GM19035 (cell line): ENCODE measurements around the gene EIF4G3.
"Not testable (repeated sequence)": the region's sequence is repeated elsewhere in the genome, so short reads cannot be mapped to it uniquely, and the experiment has no call there.

ENCODE experiments used
- ATAC-seq: cut with Tn5 transposase; IDR thresholded peaks from one replicate; pipeline ENCODE4 v1.9.1; 2021; ENCODE audit not compliant: unreplicated experiment

EIF4G3 gene

GRCh38 chr1:21176586-21177555, at the start of gene EIF4G3:
TSS of gene EIF4G3 (minus strand) at chr1:21176897. CDS start at chr1:21002742, 174,155 bp downstream.
- ATAC-seq, result peak; percentile 89

- no peak for ATAC-seq
Measured at GRCh38 chr1:21225065-21225464, 48.4 kb upstream of the EIF4G3 start.

GRCh38 chr1:21220815-21221214, 44.1 kb upstream of the EIF4G3 start:
- ATAC-seq, result no peak

GRCh38 chr1:21219674-21220073, 43.0 kb upstream of the EIF4G3 start:
- no peak for ATAC-seq

GRCh38 chr1:21217812-21218596, 41.3 kb upstream of the EIF4G3 start:
- ATAC-seq, result no peak

- ATAC-seq, result no peak
Measured at GRCh38 chr1:21216835-21217811, 40.4 kb upstream of the EIF4G3 start.

GRCh38 chr1:21212126-21212525, 35.4 kb upstream of the EIF4G3 start:
- ATAC-seq, result no peak

- ATAC-seq, result not testable (repeated sequence)
Measured at GRCh38 chr1:21208137-21208700, 31.5 kb upstream of the EIF4G3 start.

GRCh38 chr1:21206117-21206516, 29.4 kb upstream of the EIF4G3 start:
- ATAC-seq, result no peak

- no peak for ATAC-seq
Measured at GRCh38 chr1:21205416-21205815, 28.7 kb upstream of the EIF4G3 start.

GRCh38 chr1:21201650-21202049, 25.0 kb upstream of the EIF4G3 start:
- ATAC-seq, result no peak

GRCh38 chr1:21201238-21201637, 24.5 kb upstream of the EIF4G3 start:
- not testable (repeated sequence) for ATAC-seq

GRCh38 chr1:21200767-21201166, 24.1 kb upstream of the EIF4G3 start:
- ATAC-seq, result no peak

GRCh38 chr1:21198929-21199328, 22.2 kb upstream of the EIF4G3 start:
- ATAC-seq, result no peak

- ATAC-seq, result no peak
Measured at GRCh38 chr1:21192871-21193270, 16.2 kb upstream of the EIF4G3 start.

GRCh38 chr1:21192284-21192683, 15.6 kb upstream of the EIF4G3 start:
- ATAC-seq, result no peak

GRCh38 chr1:21190771-21191170, 14.1 kb upstream of the EIF4G3 start:
- not testable (repeated sequence) for ATAC-seq

GRCh38 chr1:21189906-21190500, 13.3 kb upstream of the EIF4G3 start:
- no peak for ATAC-seq

GRCh38 chr1:21189421-21189820, 12.7 kb upstream of the EIF4G3 start:
- no peak for ATAC-seq

- ATAC-seq, result no peak
Measured at GRCh38 chr1:21188235-21188634, 11.5 kb upstream of the EIF4G3 start.
